K562 (cell line): Measurements from ENCODE around the gene ITGB6. TPM values are rescaled to one million over a fixed set of nuclear protein-coding genes. Genes with fewer than 3 reads are reported as not detected.

Experiments used
- ATAC-seq: fragments of 200-7000 bp; cut with Tn5 transposase; 3 replicates; pipeline ENCODE4 v1.9.1; 2020; ENCODE audit warnings: moderate library complexity
- BruUV-seq: library from RNA; stranded (reverse); fragments of 400-500 nt; replicated peaks from 2 replicates; lab custom pipeline; 2021; lab: Mats Ljungman, UMichigan
- CTCF ChIA-PET: fragments of 300-600 bp; formaldehyde crosslinking; extraction: SDS; loops from one replicate; lab custom pipeline; 2021; ENCODE audit warnings: low intra/inter-chr PET ratio; lab: Yijun Ruan, JAX
- POLR2A ChIA-PET: fragments of 300-600, 350-650 bp; sonication (Branson Sonifier 250); formaldehyde crosslinking; extraction: SDS; loops from one replicate; lab custom pipeline; 2021; ENCODE audit warnings: antibody characterized with exemption, inconsistent platforms; lab: Yijun Ruan, JAX
- DNase-seq, 4 experiments: peaks; one replicate each; pipeline versions ENCODE4 v3.0.0 to v3.0.0-alpha.2; 2011 to 2018; ENCODE audit warnings: low spot score in 3 of 4, mixed read lengths in 3 of 4; ENCODE audit errors: extremely low read depth in 1 of 4
- FAIRE-seq: peaks from 2 replicates; lab custom pipeline; 2011; peaks lifted over from hg19 to GRCh38; lab: Jason Lieb, UNC
- H2AFZ ChIP-seq: 2 replicates; pipeline ENCODE4 v1.6.0; 2011; ENCODE audit warnings: low read depth, low read length, control low read depth, inconsistent platforms
- H3K27ac ChIP-seq: fragments of 200-600 bp; 3 replicates; pipeline ENCODE4 v1.8.0; 2011; ENCODE audit warnings: low read depth, mild to moderate bottlenecking, control low read depth, inconsistent platforms, low read length, moderate library complexity, mixed read lengths; ENCODE audit errors: extremely low read depth
- H3K27me3 ChIP-seq, 2 experiments: fragments of 300-600 bp in 1 of 2; 2 replicates in 1 of 2; 3 replicates in 1 of 2; pipeline versions ENCODE4 v1.6.0 to v1.8.0; 2011; ENCODE audit warnings: inconsistent platforms in 2 of 2, low read length in 2 of 2, mild to moderate bottlenecking in 1 of 2, mixed read lengths in 1 of 2, moderate library complexity in 1 of 2; ENCODE audit not compliant: control insufficient read depth in 2 of 2, insufficient read depth in 2 of 2
- H3K36me3 ChIP-seq: fragments of 300-600 bp; 3 replicates; pipeline ENCODE4 v1.8.0; 2011; ENCODE audit warnings: mild to moderate bottlenecking, low read length, inconsistent platforms; ENCODE audit not compliant: control insufficient read depth, insufficient read depth
- H3K4me1 ChIP-seq, 2 experiments: fragments of 200-600 bp in 1 of 2; replicated peaks in 1 of 2; 2 replicates in 1 of 2; 3 replicates in 1 of 2; pipeline versions ENCODE4 v1.5.1 to v1.8.0; 2011; ENCODE audit warnings: inconsistent platforms in 2 of 2, low read length in 2 of 2, mild to moderate bottlenecking in 1 of 2, mixed read lengths in 1 of 2, moderate library complexity in 1 of 2; ENCODE audit not compliant: control insufficient read depth in 2 of 2, insufficient read depth in 2 of 2
- H3K4me2 ChIP-seq: 2 replicates; pipeline ENCODE4 v1.6.1; 2011; ENCODE audit warnings: low read length, control low read depth, inconsistent platforms, mixed read lengths; ENCODE audit not compliant: insufficient read depth
- H3K4me3 ChIP-seq: fragments of 200-600 bp; sonication (generic), shearing (Covaris generic); 2 replicates; pipeline ENCODE4 v1.5.1; 2016; ENCODE audit warnings: control low read depth, inconsistent platforms
- H3K79me2 ChIP-seq: fragments of 200-600 bp; 3 replicates; pipeline ENCODE4 v1.8.0; 2011; ENCODE audit warnings: low read length, inconsistent platforms; ENCODE audit not compliant: control insufficient read depth, insufficient read depth
- H3K9ac ChIP-seq, 2 experiments: 2 replicates each; pipeline versions ENCODE4 v1.6.0 to v1.6.1; 2011; ENCODE audit warnings: low read depth in 2 of 2, low read length in 2 of 2, control low read depth in 1 of 2, inconsistent platforms in 1 of 2, mild to moderate bottlenecking in 1 of 2, mixed read lengths in 1 of 2; ENCODE audit not compliant: insufficient read depth in 1 of 2
- H3K9me1 ChIP-seq: one replicate; pipeline ENCODE4 v1.6.0; 2011; ENCODE audit warnings: inconsistent platforms, mild to moderate bottlenecking, low read length, moderate library complexity; ENCODE audit not compliant: control insufficient read depth, insufficient read depth
- H3K9me3 ChIP-seq: replicated peaks from 2 replicates; pipeline ENCODE4 v1.5.1; 2011; ENCODE audit warnings: low read depth, low read length, inconsistent platforms; ENCODE audit not compliant: control insufficient read depth, insufficient read depth
- H4K20me1 ChIP-seq: replicated peaks from 2 replicates; pipeline ENCODE4 v1.6.1; 2011; ENCODE audit warnings: low read length, inconsistent platforms, mixed read lengths; ENCODE audit not compliant: control insufficient read depth, insufficient read depth
- CLOCK ChIP-seq: fragments of 250-450 bp; sonication (Bioruptor Pico); IDR thresholded peaks from 2 replicates; pipeline ENCODE4 v1.4.0; 2020; ENCODE audit warnings: mild to moderate bottlenecking, moderate library complexity, borderline replicate concordance
- TCF15 ChIP-seq: fragments of 250-450 bp; sonication (Bioruptor Pico); IDR thresholded peaks from 2 replicates; pipeline ENCODE4 v1.8.0; 2022; ENCODE audit warnings: moderate library complexity, mild to moderate bottlenecking, inconsistent platforms
- ZKSCAN1 ChIP-seq: fragments of 150-350 bp; IDR thresholded peaks from 2 replicates; pipeline ENCODE4 v1.6.1; 2016; ENCODE audit warnings: low read depth, low read length
- ZNF707 ChIP-seq: fragments of 250-450 bp; sonication (Bioruptor Pico); conservative IDR thresholded peaks from 2 replicates; pipeline ENCODE4 v1.8.0; 2022; ENCODE audit warnings: inconsistent platforms, mild to moderate bottlenecking, moderate library complexity
- WGBS: fragments of 100-300 bp; shearing (Covaris generic); methylation state at CpG from one replicate; pipeline ENCODE4 v1.1.6; 2016; ENCODE audit warnings: low coverage, mixed read lengths; ENCODE audit not compliant: insufficient coverage; ENCODE audit errors: missing lambda C conversion rate; 5-methylcytosine and 5-hydroxymethylcytosine counted together
- in situ Hi-C: fragments of 300-500 bp; cut with MboI; formaldehyde crosslinking; loops from 4 replicates; pipeline ENCODE4 v1.15.0; 2018; ENCODE audit warnings: inconsistent platforms, mixed read lengths
- intact Hi-C: fragments of 100-400 bp; cut with micrococcal nuclease; formaldehyde crosslinking; loops from 2 replicates; pipeline ENCODE4 v1.14.2; 2022
- polyA plus RNA-seq, 8 experiments: library from polyadenylated mRNA; depleted of rRNA in 4 of 8; stranded (reverse) in 5 of 8; unstranded in 3 of 8; fragments of >200 nt; fragmentation: Nextera tagmentation in 2 of 8; fragmentation: Illumina TruSeq in 1 of 8; extraction: Ambion mirVana in 2 of 8; extraction: Trizol in 1 of 8; gene quantifications; 2 replicates each; pipeline versions ENCODE4 v1.2.1 to v1.2.3, GENCODE V29; 2011 to 2014; ENCODE audit warnings: inconsistent platforms in 1 of 8, missing spikeins in 1 of 8
- total RNA-seq, 7 experiments: library from RNA; depleted of rRNA in 6 of 7; stranded (reverse); fragments of >200 nt in 6 of 7; fragmentation: Illumina TruSeq in 2 of 7; extraction: Trizol in 2 of 7; gene quantifications; 2 replicates each; pipeline versions ENCODE4 v1.2.1 to v1.2.3, GENCODE V29; 2011 to 2021; ENCODE audit warnings: low replicate concordance in 1 of 7

ITGB6 gene
- total and polyA plus RNA-seq, 9 of the 15 experiments (the other 6 are each of a cell fraction or from before 2014, with no cell fraction given) = 0.18 TPM; not detected in 8

- in situ Hi-C loops = no loop called here
- FAIRE-seq (no peak), DNase-seq (no peak), ATAC-seq (no peak)
- Histone ChIP-seq H4K20me1 (no peaks in the 10 kb centered on the region), H3K4me1 (no peaks in the 10 kb centered on the region), H3K27me3 (no peaks in the 10 kb centered on the region), H2AFZ (no peak overlapping the region), H3K4me3 (no peak overlapping the region), H3K9me3 (no peaks in the 10 kb centered on the region), H3K9ac (no peak overlapping the region), H3K36me3 (no peaks in the 10 kb centered on the region), H3K9me1 (no peaks in the 10 kb centered on the region), H3K27ac (no peak overlapping the region), H3K79me2 (no peaks in the 10 kb centered on the region), H3K4me2 (no peak overlapping the region)
- TF ChIP-seq CLOCK (CRISPR knock-in tag) = no peak
- no peak for TF ChIP-seq TCF15 (CRISPR knock-in tag)
- no peak for TF ChIP-seq ZNF707 (CRISPR knock-in tag)
- TF ChIP-seq ZKSCAN1 = no peak
- BruUV-seq = no TSS peak
- ChIA-PET CTCF (no interaction called here), POLR2A (interaction anchor here (0.6 kb wide), 1 partner anchor 312 kb away, joined by 3 read pairs; no protein-coding TSS in a partner anchor)
- intact Hi-C loops = no loop called here
- WGBS = 0% methylated on average over 12 of the region's 12 CpGs
These were observed 21.6 kb upstream of the ITGB6 start for GRCh38 chr2:160221391-160222276.
